ENCODE data around the gene UQCRC1. TPM values are rescaled to one million over a fixed set of nuclear protein-coding genes. Genes with fewer than 3 reads are reported as not detected.

Gene UQCRC1
- total RNA-seq: 130 and 150 TPM in 2 replicates

GRCh38 chr3:48609088-48610005 lies at the start of gene UQCRC1:
TSS of gene UQCRC1 (minus strand) at chr3:48609646. CDS start at chr3:48609620, 26 bp downstream.

DNA sequence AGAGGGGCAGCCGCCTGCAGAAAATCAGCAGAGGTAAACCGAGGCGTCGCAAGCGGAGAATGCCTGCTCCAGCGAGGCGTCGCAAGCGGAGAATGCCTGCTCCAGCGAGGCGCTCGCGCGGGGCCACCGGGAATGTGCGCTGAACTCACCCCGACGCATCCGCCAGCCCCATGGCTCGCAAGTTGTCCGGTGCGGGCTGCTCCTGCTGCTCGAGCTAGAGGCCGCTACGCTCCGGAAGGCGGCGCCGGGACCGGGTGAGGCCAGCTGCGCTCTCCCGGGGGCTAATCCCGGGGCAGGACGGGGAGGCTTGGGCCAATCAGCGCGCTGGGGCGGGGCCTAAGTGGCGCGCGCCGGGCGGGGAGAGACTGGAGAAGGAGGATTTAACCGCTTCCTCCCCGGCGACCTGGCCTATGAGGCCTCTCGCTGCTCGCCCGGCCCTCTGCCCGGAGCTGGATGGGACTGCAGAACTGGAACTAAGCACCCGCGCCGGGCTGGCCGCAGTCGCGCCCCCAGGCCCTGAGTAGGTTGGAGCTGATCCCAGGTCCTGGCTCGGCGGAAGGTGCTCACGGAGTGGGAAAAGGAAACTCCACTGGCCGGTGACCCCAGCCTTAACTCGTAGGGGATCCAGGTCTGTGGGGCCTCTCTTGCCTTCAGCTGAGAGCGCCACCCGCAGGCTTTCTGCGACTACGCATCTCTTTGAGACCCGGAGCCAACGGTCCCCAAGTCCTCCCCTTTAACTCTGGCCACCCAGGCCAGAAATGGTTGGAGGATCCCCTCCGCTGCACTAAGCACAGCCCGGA lies 26.0 kb upstream of the UQCRC1 start, which contains the start of gene SLC26A6:
SLC26A6 (minus strand) TSS at position 240 of the 800 bp plus-strand sequence; CDS start at position 172, 68 bp downstream.

GRCh38 chr3:48621461-48621869 lies 12.0 kb upstream of the UQCRC1 start, which contains the start of gene TMEM89:
TSS of gene TMEM89 (minus strand) at chr3:48621769. CDS start at chr3:48621756, 13 bp downstream.

DNA sequence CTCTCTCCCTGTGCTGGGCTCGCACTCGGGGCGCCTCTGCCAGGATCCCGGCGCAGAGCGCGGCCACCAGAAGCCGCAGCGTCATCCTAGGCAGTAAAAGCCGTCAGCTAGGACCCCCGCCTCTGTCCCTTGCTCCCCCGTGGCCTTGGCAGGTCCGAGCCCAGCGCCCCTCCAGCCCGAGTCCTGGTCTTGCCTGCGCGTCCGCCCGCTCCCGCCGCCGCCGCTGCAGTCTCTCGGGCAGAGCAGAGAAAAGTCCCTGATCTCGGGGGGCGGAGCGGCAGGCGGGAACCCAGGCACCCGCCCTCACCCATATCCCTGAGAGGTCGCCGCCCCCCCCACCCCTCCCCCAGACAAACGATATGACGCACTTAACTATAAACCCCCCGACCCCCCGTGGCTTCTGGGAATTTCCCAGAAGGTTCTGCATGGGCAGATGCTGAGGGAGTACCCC lies 14.3 kb downstream of the UQCRC1 start, which contains the start of gene COL7A1:
COL7A1 (minus strand) TSS at position 255 of the 451 bp plus-strand sequence; CDS start at position 85, 170 bp downstream.

GRCh38 chr3:48563382-48563918 lies 46.0 kb downstream of the UQCRC1 start, which contains the start of gene UCN2:
TSS of gene UCN2 (minus strand) at chr3:48563781. CDS start at chr3:48563124, 657 bp downstream.

DNA sequence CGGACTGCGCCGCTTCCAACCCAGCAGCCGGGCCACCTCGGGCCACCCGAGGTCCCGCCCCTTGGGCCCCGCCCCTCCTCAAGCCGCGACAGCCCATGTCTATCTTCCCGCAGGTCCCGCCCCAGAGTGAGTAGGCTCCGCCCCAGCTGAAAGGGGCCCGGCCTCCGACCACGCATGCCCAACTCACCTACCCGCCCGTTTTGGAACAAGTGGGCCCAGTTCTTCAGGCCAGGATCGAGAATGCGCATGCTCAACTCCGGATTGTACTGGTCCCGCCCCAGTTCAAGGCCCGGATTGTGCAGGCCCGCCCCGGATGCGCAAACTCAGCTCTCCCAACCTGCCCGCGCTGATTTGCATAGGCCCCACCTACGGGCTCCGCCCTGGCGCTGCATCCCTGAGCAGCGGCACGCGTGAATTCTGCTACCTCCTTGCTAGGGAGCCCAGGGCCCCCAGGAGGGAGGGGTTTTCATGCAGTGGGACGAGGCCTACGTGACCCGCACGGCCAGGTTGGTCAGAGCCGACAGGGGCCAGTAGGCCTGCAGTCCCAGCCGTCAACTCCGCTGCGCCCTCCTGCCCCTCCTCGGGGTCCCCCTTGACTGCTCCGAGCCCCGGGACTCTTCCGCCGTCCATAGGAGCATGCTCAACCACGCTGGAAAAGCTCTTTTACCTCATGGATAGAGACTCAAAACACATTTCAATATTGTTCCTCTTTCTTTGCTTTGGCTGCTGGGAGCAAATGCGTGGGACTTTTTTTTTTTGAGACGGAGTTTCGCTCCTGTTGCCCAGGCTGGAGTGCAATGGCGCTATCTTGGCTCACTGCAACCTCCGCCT lies 52.4 kb downstream of the UQCRC1 start, which contains the start of gene PFKFB4:
PFKFB4 (minus strand) TSS at position 8 of the 831 bp plus-strand sequence. CDS start 26 bp downstream, outside the sequence.

Other genes starting within 250 kb of the UQCRC1 start
- not detected in 2 replicates for gene FBXW12, start 237.4 kb downstream of the UQCRC1 start, total RNA-seq
- gene PLXNB1, start 179.6 kb downstream of the UQCRC1 start, total RNA-seq: 10.9 and 12.4 TPM in 2 replicates
- gene CCDC51, start 169.5 kb downstream of the UQCRC1 start, total RNA-seq: 15.8 and 17.2 TPM in 2 replicates
- gene TMA7, start 169.4 kb downstream of the UQCRC1 start, total RNA-seq: 298 and 375 TPM in 2 replicates
- 4.7 and 5.3 TPM in 2 replicates for gene ATRIP, start 162.9 kb downstream of the UQCRC1 start, total RNA-seq
- gene SHISA5, start 105.5 kb downstream of the UQCRC1 start, total RNA-seq: 119 and 121 TPM in 2 replicates
- gene PFKFB4, start 52.8 kb downstream of the UQCRC1 start, total RNA-seq: 12.0 and 14.8 TPM in 2 replicates
- gene UCN2, start 45.9 kb downstream of the UQCRC1 start, total RNA-seq: 0.31 and 0.64 TPM in 2 replicates
- 9.5 and 13.6 TPM in 2 replicates for gene COL7A1, start 14.3 kb downstream of the UQCRC1 start, total RNA-seq
- not detected in 2 replicates for gene TMEM89, start 12.1 kb upstream of the UQCRC1 start, total RNA-seq
- 17.7 and 19.2 TPM in 2 replicates for gene SLC26A6, start 25.8 kb upstream of the UQCRC1 start, total RNA-seq
- gene CELSR3, start 53.2 kb upstream of the UQCRC1 start, total RNA-seq: 1.5 and 2.2 TPM in 2 replicates
- 21.4 and 28.5 TPM in 2 replicates for gene NCKIPSD, start 76.3 kb upstream of the UQCRC1 start, total RNA-seq
- 56.8 and 63.0 TPM in 2 replicates for gene IP6K2, start 107.6 kb upstream of the UQCRC1 start, total RNA-seq
- gene PRKAR2A, start 238.2 kb upstream of the UQCRC1 start, total RNA-seq: 21.2 and 30.6 TPM in 2 replicates